Bone marrow (tissue), 2 donors: ENCODE data around the gene LAMB3.

ENCODE experiments used
- DNase-seq, 2 donors: peaks; one replicate each; lab custom pipeline; 2025; lab: John Stamatoyannopoulos, UW

The LAMB3 gene

GRCh38 chr1:209661071-209661470 lies 8.8 kb upstream of the LAMB3 start:
- no peak for DNase-seq

- DNase-seq, result no peak
Observed at GRCh38 chr1:209659909-209660308, 7.7 kb upstream of the LAMB3 start.

GRCh38 chr1:209657918-209658317 lies 5.7 kb upstream of the LAMB3 start:
- no peak for DNase-seq

GRCh38 chr1:209657140-209657879 lies 5.1 kb upstream of the LAMB3 start:
- peak in 1 of 2 donors; percentile 31 for DNase-seq

- no peak for DNase-seq
Observed at GRCh38 chr1:209655411-209656231, 3.4 kb upstream of the LAMB3 start.

GRCh38 chr1:209653915-209654351 lies 1.7 kb upstream of the LAMB3 start:
- no peak for DNase-seq

- DNase-seq, result peak in 1 of 2 donors; percentile 13
Observed at GRCh38 chr1:209652873-209653401, 712 bp upstream of the LAMB3 start.

GRCh38 chr1:209651138-209651587 lies 1.1 kb downstream of the LAMB3 start:
- DNase-seq, result peak in 1 of 2 donors; percentile 51

- DNase-seq, result no peak
Observed at GRCh38 chr1:209650454-209650853, 1.8 kb downstream of the LAMB3 start.

GRCh38 chr1:209648931-209649776 lies 3.1 kb downstream of the LAMB3 start:
- DNase-seq, result peak; percentile 29 to 39

GRCh38 chr1:209648346-209648745 lies 3.9 kb downstream of the LAMB3 start:
- no peak for DNase-seq

GRCh38 chr1:209647156-209647555 lies 5.1 kb downstream of the LAMB3 start:
- no peak for DNase-seq

GRCh38 chr1:209646558-209646957 lies 5.7 kb downstream of the LAMB3 start:
- DNase-seq, result no peak

- no peak for DNase-seq
Observed at GRCh38 chr1:209645574-209646452, 6.4 kb downstream of the LAMB3 start.

- no peak for DNase-seq
Observed at GRCh38 chr1:209643285-209644020, 8.8 kb downstream of the LAMB3 start.

- no peak for DNase-seq
Observed at GRCh38 chr1:209642816-209643215, 9.4 kb downstream of the LAMB3 start.

GRCh38 chr1:209641832-209642172 lies 10.4 kb downstream of the LAMB3 start:
- DNase-seq, result no peak

- no peak for DNase-seq
Observed at GRCh38 chr1:209635850-209636249, 16.4 kb downstream of the LAMB3 start.

- DNase-seq, result no peak
Observed at GRCh38 chr1:209634005-209634737, 18.1 kb downstream of the LAMB3 start.
